NCI-H187 treated with DMSO at 0.1 percent for 48 hours (cell line): ENCODE results near the gene RBM28.
A peak's percentile ranks its signal among the peaks of the same experiment; 100 is the strongest.

ENCODE experiments used
- DNase-seq: peaks from one replicate; lab custom pipeline; 2025; lab: John Stamatoyannopoulos, UW

RBM28 gene

DNA sequence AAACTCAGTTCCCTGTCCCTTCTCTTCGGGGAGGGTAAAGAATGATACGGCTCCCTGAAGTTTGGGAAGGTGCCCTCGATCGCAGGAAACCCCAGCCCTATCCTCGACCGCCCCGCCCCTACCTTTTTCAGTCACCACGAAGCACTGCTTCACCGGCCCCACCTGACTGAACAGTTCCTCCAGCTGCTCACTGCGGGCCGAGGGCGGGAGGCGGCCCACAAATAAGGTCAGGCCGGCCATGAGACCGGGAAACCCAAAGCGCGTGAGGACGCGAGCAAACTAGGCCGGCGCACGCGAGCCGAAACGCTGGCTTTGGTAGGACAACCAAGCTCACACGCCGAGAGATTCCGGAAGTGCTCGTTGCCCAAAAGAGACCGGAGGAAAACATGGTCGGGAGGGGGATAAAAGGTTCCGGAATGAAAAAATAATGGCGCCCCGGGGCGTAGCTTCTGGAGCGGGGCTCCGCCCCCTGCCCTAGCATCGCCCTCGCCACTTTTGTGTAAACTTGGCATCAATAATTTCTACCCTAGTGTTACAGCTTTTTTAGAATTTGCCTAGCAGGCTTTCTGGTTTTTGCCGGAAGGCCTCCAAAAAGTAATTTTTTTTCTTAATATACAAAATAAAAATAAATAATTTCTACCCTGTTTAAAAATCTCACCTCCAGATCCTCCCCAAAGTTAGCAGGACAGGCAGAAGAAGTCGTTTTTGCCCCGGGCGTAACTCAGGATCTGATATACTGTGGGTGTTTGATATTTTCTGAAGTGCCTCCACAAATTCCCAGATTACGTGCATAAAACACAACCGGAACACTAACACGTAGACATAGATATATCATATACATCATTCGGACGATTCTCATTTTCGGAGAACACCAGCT is at the start of gene RBM28:
Gene RBM28, minus strand, starts transcription at position 355 of the 877 bp plus-strand sequence. Its CDS starts 115 bp downstream, at position 240.
- DNase-seq = peak; percentile 74

DNA sequence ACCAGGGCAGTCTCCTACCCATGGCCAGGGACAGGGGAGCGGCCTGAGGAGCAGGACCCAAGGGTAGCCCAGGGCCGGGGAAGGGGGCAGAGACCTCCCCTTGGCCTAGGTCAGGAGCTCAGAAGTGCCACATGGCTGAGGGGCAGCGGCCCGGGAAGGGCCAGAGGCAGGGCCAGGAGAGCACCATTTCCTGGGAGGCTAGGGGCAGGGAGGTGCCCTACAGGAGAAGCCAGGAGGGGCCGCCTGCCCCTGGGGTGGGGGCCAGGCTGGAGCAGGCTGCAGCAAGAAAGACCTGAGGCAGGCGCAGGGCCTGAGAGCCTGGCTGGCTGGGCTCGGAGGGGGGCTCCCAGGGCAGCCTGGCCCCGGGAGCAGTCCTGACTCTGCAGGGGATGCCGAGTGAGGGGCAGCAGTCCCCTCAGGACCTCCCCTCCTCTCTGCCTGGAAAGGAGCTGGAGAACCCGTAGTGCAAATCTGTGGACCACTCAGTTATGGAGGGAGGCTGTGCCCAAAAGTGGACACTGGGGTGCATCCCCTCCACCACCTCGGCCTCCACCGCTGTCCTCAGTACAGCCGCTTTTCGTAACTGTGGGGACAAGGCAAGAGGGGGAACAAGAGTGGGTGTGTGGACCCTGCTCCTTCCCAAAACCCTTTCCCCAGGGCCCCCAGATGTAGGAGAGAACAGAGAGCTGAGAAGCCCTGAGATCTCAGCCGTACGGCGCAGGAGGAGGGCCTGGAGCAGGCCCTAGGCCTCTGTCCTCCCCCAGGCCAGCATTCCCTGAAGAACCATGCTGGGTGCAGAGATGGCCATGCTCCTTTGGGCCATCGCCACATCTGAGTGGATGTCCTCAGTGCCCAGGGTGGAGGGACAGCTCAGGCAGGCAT is 49.0 kb upstream of the RBM28 start:
- DNase-seq = no peak

DNA sequence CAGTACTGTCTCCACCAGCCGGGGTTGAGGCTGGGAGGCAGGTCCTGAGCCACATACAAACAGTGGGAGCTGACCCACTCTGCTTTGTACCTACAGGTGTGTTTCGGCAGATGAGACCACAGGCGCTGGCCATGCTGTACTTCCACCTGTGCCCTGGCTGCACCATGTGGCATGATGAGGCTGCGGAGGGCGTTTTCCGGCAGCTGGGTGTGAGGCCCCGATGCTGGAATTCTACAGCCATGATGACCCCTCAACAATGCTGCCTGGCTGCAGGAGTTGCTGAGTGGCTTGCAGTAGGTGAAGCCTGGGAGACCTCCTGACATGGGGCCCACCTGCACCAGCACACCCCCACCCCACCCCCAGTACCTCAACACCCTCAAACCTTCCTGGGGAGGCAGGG is 48.1 kb upstream of the RBM28 start:
- DNase-seq = no peak

GRCh38 chr7:128390871-128391565 is 47.3 kb upstream of the RBM28 start:
- no peak for DNase-seq

GRCh38 chr7:128389618-128390329 is 46.1 kb upstream of the RBM28 start:
- no peak for DNase-seq

- DNase-seq = no peak
Measured at GRCh38 chr7:128389085-128389617, 45.4 kb upstream of the RBM28 start.

GRCh38 chr7:128388145-128388485 is 44.4 kb upstream of the RBM28 start:
- no peak for DNase-seq

DNA sequence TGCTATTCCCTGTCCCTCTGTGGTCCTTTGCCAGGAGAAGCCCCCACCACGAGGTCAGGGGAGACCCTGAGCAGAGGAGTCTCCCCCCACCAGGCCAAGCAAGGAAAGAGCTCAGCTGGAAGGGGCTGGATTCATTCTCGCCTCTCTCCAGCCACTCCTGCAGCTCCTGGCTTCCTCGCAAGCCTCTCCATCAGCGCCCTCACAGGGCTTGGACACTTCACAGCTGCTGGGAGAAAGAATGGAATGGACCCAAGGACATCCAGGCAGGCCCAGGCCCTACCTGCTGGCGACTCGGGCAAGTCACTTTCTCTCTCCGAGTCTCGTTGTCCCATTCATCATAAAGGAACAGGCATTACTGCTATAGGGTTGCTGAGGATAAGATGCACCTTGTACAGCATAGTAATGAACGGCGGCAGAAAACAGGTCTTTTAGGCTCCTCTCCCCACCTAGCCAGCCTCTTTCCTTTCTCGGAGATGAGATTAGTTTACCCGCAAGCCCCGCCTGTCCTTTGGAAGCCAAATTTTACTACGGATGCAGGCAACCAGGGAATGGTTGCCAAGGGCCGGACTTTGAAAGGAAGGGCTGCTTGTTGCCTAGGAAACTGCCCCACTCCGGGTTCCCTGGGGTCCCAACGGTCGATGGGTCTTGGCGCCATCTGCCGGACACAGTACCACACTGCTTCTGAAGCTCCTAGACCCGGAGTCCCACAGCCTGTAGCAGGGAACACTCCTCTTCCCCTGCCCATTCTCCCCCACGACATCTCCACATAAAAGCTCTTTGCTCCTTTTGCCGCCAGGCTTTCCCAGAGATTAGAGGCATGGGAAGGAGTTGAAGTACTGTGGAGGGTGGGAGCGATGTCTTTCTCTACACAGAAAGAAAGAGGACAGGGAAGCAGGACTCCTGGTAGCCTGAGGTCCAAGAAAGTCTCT is 43.8 kb upstream of the RBM28 start:
- no peak for DNase-seq

DNA sequence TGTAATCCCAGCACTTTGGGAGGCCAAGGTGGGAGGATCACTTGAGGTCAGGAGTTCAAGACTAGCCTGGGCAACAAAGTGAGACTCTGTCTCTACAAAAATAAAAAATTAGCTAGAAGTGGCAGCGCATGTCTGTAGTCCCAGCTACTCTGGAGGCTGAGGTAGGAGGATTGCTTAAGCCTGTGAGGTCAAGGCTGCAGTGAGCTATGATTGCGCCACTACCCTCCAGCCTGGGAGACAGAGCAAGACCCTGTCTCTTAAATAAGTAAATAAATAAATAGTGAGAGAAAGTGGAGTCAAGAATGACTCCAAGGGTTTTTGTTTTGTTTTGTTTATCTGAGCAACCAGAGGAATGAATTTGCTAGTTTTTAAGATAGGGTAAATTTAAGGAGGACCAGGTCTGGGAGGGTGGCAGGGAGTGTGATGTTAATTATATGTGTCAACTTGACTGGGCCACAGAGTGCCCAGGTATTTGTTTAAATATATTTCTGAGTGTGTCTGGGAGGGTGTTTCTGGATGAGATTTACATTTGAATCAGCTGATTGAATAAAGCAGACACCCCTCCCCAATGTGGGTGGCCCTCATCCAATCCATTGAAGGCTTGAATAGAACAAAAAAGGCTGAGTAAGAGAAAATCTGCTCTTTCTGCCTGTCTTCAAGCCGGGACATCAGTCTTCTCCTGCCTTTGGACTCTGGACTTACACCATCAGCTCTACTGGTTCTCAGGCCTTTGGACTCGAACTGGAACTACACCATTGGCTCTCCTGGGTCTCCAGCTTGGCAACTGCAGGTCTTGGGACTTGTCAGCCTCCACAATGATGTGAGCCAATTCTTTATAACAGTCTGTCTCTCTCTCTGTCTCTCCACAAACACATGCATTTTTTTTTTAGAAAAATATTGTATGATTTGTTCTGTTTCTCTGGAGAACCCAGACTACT is 42.5 kb upstream of the RBM28 start:
- no peak for DNase-seq

GRCh38 chr7:128384726-128385125 is 41.0 kb upstream of the RBM28 start:
- no peak for DNase-seq

GRCh38 chr7:128383776-128384175 is 40.1 kb upstream of the RBM28 start:
- no peak for DNase-seq

DNA sequence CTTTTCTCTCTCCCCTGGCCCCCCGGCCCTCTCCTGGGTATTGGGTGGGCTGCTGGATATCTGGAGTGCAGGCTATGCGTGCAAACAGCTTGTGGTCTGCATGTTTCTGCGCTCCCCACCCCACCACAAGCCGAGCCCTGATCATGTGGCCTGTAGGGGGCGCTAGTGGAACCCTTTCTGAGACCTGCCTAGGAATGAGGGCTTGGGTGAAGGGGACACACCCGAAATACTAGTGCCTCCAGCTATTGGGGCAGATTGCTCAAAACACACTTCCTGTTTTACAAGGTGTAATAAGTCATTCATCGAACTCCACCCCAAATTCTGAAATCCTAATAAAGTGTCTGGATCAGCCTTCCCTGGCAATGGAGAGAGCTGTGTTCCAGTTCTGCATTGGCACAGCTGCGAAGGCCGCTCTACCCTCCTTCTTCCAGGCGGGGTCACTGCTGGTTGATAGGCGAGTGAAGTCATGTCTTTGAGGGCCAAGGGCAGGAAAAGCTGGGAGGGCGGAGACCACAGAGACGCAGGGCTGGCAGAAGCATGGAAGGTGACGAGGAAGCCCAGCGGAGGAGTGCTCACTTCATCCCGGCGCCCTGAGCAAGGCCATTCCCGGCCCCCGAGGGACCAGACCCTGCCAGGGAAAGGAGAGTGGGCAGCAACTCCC is 37.6 kb upstream of the RBM28 start:
- no peak for DNase-seq

DNA sequence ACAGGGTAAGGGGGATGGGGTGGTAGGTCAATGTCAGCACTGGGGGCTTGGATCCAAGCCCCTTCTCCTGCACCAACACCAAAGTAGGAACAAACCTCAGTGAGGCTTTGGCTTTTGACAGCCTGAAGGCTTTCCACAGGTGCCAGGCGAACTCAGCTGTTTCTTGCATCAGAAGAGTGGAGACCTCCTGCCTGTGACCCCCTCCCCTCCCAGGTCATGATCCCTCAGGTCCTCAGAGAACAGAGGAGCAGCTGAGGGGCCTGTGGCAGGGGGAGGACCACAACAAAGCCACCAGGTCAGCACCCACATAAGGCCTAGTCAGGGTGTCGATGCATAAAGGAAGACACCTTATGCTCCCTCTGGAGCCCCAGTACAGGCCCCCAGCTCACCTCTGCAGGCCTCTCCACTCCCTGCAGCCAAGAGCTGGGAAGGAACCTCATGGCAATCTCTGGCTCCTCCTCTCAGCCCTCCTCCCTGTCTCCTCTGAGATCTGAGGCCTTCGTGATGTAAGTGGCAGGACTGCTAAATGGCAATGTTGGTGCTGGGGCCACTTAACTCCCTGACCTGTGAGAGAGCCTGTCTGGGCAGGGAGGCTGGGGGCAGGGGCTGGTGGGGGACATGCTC is 36.9 kb upstream of the RBM28 start:
- no peak for DNase-seq

DNA sequence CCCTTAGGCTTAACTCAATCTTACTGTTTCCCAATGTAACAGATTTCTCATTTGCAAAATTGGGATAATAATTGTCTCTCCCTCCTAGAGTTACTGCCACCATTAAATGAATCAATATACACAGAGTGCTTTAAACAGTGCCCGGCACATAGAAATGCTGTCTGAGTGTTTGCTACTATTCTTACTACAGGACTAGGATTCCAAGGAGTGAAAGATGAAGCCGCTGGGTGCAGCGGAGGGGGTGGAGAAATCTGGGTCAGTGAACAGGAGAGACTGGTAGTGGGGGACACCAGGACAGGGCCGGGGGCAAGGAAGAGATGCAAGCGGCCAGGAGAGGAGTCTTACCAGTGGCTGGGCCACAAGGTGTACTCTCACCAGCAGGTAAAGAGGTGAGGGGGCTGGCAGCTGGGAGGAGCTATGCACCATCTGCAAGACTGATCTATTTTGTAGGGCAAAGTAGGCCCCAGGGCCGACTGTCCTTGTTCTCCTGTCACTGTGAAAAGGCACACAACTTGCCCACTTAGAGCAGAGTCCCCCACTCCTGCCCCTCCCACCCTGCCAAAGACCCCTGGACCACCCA is 36.3 kb upstream of the RBM28 start:
- no peak for DNase-seq

DNA sequence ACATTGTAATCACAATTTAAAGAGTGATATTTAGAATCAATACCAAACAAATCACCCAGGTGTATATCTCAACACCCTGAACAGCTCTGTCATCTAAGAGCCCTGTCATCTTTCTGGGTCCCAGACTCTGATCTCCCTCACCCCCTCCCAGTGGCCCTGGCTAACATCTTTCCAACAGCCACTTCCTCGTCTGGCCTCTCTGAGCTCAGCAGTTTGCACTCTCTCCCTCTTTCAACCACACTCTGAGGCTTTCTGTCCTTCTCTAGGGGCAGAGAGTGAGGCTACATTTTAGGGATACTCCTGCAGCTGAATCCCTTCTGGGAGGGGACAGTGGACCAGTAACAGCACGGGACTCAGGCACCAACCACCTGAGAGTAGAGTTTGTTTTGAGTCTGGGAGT is 34.9 kb upstream of the RBM28 start:
- no peak for DNase-seq

DNA sequence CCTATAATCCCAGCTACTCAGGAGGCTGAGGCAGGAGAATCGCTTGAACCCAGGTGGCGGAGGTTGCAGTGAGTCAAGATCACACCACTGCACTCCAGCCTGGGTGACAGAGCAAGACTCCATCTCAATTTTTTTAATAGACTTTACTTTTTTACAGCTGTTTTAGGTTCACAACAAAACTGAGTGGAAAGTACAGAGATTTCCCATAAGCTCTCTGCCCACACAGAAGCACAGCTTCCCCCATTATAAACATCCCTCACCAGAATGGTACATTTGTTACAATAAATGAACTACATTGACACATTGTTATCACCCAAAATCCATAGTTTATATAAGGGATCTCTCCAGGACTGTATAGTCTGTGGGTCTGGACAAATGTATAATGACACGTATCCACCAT is 32.4 kb upstream of the RBM28 start:
- DNase-seq = no peak

DNA sequence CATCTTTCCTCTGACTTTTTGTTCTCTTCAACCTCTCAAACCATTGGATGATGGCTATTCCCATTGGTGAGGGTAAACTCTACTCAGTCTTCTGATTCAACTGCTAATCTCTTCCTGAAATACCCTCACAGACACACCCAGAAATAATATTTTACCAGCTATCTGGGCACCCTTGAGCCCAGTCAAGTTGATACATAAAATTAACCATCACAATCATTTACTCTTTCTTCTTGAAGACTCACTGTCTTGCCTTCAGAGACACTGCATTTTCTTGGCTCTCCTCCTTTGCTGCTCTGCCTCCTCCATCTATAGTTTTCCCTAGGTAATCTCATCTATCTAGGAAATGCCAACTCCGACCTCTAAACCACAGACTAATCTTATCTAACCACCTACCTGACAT is 30.3 kb upstream of the RBM28 start:
- DNase-seq = no peak

DNA sequence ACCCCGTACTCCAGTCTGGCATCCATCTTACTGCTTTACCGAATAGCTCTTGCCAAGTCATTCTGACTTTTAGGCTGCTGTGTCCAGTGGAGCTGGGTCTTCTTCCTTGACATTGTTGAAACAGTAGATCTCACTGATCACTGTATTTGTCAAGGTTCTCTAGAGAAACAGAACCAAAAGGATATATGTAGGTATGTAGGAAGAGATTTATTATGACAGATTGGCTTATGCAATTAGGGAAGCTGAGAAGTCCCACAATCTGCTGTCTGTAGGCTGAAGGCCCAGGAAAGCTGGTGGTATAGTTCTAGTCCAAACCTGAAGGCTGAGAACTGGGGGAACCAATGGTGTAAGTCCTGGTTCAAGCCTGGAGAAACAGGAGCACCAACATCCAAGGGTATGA is 29.9 kb upstream of the RBM28 start:
- DNase-seq = no peak
